Stomach smooth muscle (tissue), 2 donors: Measurements from ENCODE around the gene BIK.

Experiments used
- H3K27ac ChIP-seq: one replicate; pipeline ENCODE4 v1.7.0; 2013; ENCODE audit warnings: mild to moderate bottlenecking, low read length, inconsistent platforms
- H3K27me3 ChIP-seq, 2 donors: one replicate each; pipeline ENCODE4 v1.7.0; 2013; ENCODE audit warnings: low read length in 2 of 2; ENCODE audit not compliant: insufficient read depth in 2 of 2, control insufficient read depth in 1 of 2
- H3K36me3 ChIP-seq, 2 donors: one replicate each; pipeline ENCODE4 v1.7.0; 2013; ENCODE audit warnings: low read length in 2 of 2; ENCODE audit not compliant: control insufficient read depth in 2 of 2, insufficient read depth in 2 of 2
- H3K4me1 ChIP-seq: one replicate; pipeline ENCODE4 v1.7.0; 2013; ENCODE audit warnings: low read length; ENCODE audit not compliant: control insufficient read depth, insufficient read depth
- H3K4me3 ChIP-seq, 2 donors: one replicate each; pipeline ENCODE4 v1.7.0; 2013; ENCODE audit warnings: low read length in 2 of 2
- H3K9ac ChIP-seq, 2 donors: one replicate each; pipeline ENCODE4 v1.7.0; 2013; ENCODE audit warnings: low read length in 2 of 2, mild to moderate bottlenecking in 1 of 2
- H3K9me3 ChIP-seq, 2 donors: one replicate each; pipeline ENCODE4 v1.7.0; 2013; ENCODE audit warnings: low read length in 2 of 2; ENCODE audit not compliant: control insufficient read depth in 2 of 2
- donor health status: healthy.
- donor health status: Pancreatic carcinoma.

The BIK gene, protein sequence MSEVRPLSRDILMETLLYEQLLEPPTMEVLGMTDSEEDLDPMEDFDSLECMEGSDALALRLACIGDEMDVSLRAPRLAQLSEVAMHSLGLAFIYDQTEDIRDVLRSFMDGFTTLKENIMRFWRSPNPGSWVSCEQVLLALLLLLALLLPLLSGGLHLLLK

DNA sequence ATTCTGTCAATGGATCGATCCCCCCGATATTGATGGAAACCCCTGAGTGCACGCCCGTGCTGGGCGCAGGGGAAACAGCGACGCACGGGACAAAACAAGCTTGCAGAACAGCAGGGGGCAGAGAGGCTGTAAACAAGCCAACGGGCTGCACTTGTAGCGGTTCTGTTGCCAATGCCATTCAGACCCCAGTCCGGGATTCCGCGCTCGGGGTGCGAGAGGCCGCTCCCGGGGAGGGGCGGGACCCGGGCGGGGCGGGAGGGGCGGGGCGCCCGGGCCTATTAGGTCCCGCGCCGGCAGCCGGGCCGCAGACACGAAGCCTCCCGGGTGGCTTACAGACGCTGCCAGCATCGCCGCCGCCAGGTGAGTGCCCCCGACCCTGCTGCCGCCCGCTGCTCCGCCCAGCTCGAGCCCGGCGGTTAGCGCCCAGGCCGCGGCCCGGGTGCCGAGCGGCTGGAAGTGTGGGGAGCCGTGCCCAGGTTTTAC is at the start of gene BIK:
Gene BIK (plus strand): TSS at position 307 of the 483 bp plus-strand sequence. CDS start 13,273 bp downstream, outside the sequence.
- no peaks in the 10 kb centered on the region for H3K9me3 ChIP-seq
- H3K27ac ChIP-seq: no peak within 1 kb of the TSS
- H3K4me1 ChIP-seq: peaks cover 14% of the 10 kb centered on the region
- H3K36me3 ChIP-seq: no peaks in the 10 kb centered on the region
- H3K9ac ChIP-seq: no peak within 1 kb of the TSS
- H3K4me3 ChIP-seq: peak within 1 kb of the TSS; percentile 33 to 72
- H3K27me3 ChIP-seq: peaks cover 21 to 33% of the 10 kb centered on the region in 2 donors

DNA sequence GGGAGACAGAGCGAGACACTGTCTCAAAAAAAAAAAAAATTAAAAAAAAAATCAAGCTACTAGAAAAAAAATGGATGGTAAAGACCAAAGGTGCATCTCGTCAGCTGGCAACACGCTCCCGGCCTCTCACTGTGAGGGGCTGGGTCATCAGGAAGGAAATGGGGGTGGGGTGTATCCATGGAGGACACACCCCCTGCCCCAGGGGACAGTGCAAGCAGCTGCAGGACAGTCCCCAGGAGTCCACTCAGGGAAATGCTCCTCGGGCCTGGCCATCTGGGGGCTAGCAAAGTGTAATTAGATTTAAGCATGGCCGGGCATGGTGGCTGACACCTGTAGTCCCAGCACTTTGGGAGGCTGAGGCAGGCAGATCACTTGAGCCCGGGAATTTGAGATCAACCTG is 44.4 kb upstream of the BIK start:
- Histone ChIP-seq H3K4me1 (no peaks in the 10 kb centered on the region), H3K9ac (no peak overlapping the region), H3K9me3 (no peaks in the 10 kb centered on the region), H3K27me3 (no peaks in the 10 kb centered on the region), H3K36me3 (peaks cover 8 to 19% of the 10 kb centered on the region in 2 donors), H3K27ac (no peak overlapping the region), H3K4me3 (no peak overlapping the region)

DNA sequence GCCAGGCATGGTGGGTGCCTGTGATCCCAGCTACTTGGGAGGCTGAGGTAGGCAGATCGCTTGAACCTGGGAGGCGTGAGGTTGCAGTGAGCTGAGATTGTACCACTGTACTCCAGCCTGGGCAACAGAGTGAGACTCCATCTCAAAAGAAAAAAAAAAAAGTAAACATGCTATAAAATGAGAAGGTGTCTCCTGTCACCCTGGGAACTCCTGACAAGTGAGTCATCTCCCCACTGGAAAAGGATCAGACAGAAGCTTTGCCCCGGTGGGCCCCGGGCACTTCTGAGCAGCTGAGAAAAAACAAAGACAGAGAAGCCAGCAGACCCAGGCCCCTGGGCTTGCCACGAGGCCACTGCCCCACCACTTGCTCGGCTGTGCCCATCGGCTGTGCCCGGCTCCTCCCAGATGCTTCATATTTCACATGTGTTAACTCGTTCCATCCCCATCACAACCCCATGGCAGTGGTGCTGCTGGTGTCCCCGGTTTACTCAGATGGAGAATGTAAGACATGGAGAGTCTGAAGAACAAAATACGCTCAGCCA is 43.6 kb upstream of the BIK start:
- H3K36me3 ChIP-seq: peaks cover 5 to 17% of the 10 kb centered on the region in 2 donors
- H3K9ac ChIP-seq: no peak overlapping the region

DNA sequence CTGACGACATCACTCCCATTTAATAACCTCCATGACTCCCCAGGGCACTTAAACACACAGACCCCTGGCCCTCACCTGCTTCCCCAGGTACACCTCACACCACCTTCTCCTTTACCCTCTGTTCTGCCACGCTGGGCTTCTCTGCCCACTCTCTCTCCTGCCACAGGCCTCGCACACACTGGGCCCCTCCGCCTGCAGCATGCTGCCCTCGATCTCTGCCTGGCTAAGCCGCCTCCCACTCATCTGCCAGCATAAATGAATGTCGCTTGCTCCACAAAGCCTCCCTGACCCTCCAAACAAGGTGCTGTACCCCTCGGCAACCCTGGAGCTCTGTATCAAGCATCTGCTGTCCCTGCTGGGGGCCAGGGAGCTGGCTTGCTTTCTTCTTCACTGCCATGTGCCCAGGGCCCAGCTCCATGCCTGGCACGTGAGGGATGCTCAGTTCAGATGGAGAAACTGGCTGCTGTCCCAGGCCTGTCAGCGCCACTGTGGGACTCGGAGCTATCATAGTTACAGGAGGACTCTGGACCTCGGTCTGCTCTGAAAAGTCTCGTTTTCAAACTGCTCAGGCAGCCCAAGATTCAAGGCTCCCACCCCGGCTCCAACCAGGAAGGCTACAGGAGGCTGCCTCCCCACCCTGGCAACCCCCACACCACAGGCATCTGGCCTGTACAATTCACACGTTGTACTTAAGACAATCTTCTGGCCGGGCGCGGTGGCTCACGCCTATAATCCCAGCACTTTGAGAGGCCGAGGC is 33.3 kb upstream of the BIK start:
- Histone ChIP-seq H3K27me3 (no peaks in the 10 kb centered on the region), H3K4me1 (no peaks in the 10 kb centered on the region), H3K27ac (no peak overlapping the region), H3K4me3 (no peak overlapping the region), H3K9me3 (no peaks in the 10 kb centered on the region), H3K9ac (no peak overlapping the region), H3K36me3 (peaks cover 0 to 2% of the 10 kb centered on the region in 2 donors)

More for the DNA sequence above, 43.6 kb upstream of the BIK start:
- Histone ChIP-seq H3K4me1 (no peaks in the 10 kb centered on the region), H3K4me3 (no peak overlapping the region), H3K9me3 (no peaks in the 10 kb centered on the region), H3K27ac (no peak overlapping the region), H3K27me3 (no peaks in the 10 kb centered on the region)

DNA sequence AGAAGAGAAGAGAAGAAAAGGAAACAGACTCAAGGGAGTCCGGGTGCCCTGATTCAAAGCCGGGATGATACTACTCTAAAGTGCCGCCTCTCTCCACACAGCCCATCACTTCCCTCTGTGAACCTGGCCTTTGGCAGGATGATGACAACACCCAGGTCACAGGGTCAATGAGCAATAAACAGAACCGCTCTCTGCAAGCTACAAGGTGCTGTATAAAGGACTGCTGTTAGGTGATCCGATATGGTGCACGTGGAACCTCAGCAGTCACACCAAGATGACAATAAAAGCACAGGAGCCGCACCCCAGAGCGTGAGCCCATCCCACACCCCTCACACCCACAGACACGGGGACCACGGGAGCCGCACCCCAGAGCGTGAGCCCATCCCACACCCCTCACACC is 32.0 kb upstream of the BIK start:
- Histone ChIP-seq H3K36me3 (peaks cover 0 to 2% of the 10 kb centered on the region in 2 donors), H3K27ac (no peak overlapping the region), H3K4me3 (no peak overlapping the region), H3K4me1 (no peaks in the 10 kb centered on the region), H3K9me3 (no peaks in the 10 kb centered on the region), H3K9ac (no peak overlapping the region), H3K27me3 (no peaks in the 10 kb centered on the region)

DNA sequence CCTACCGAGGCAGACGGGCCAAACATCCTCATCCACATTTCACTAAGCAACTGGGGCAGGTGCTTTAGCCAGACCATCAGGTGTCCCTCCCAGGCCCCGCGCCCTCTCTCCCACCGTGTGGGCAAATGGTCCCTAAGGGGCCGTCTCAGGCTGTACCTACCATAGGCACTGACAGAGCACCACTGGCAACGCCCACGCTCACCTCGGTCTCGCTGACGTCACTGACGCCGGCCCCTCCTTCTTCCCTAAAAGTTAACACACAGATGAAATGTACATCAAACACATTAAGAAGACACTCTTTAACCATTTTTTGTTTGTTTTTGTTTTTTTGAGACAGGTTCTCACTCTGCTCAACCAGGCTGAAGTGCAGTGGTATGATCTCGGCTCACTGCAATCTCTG is 30.8 kb upstream of the BIK start:
- Histone ChIP-seq H3K4me3 (no peak overlapping the region), H3K36me3 (peaks cover 0 to 2% of the 10 kb centered on the region in 2 donors), H3K4me1 (no peaks in the 10 kb centered on the region), H3K27ac (no peak overlapping the region), H3K27me3 (no peaks in the 10 kb centered on the region), H3K9me3 (no peaks in the 10 kb centered on the region), H3K9ac (no peak overlapping the region)

DNA sequence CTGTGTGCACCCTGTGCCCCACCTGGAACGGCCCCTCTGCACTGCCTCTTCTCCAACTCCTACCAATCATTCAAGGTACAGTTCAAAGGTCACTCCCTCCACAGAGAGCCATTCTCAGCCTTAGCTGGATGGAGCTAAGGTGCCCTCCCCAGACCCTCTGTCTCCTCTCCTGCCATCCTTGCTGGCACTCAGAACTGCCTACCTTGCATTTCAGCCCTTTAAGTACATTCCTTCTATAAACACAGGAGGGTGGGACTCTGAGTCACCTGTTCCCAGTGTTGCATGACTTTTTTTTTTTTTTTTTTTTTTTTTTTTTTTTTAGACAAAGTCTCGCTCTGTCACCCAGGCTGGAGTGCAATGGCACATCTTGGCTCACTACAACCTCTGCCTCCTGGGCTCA is 29.9 kb upstream of the BIK start:
- Histone ChIP-seq H3K27me3 (no peaks in the 10 kb centered on the region), H3K9ac (no peak overlapping the region), H3K36me3 (no peaks in the 10 kb centered on the region), H3K27ac (no peak overlapping the region), H3K4me3 (no peak overlapping the region), H3K9me3 (no peaks in the 10 kb centered on the region), H3K4me1 (no peaks in the 10 kb centered on the region)

DNA sequence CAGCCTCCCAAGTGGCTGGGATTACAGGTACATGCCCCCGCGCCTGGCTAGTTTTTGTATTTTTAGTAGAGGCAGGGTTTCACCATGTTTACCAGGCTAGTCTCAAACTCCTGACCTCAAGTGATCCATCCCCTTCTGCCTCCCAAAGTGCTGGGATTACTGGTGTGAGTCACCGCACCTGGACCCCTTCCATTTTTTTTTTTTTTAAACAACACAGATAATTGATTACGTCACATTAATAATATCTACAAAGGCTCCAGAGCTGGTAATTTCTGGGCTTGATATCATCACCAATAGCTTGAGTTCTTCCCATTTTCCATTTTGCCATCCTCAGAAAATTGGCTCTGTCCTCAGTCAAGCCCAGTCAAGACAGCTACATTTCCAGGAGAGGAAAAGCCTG is 28.6 kb upstream of the BIK start:
- no peak overlapping the region for H3K4me3 ChIP-seq
- H3K27me3 ChIP-seq: no peaks in the 10 kb centered on the region
- no peaks in the 10 kb centered on the region for H3K36me3 ChIP-seq
- H3K9ac ChIP-seq: no peak overlapping the region
- no peaks in the 10 kb centered on the region for H3K4me1 ChIP-seq
- H3K9me3 ChIP-seq: no peaks in the 10 kb centered on the region
- H3K27ac ChIP-seq: no peak overlapping the region

DNA sequence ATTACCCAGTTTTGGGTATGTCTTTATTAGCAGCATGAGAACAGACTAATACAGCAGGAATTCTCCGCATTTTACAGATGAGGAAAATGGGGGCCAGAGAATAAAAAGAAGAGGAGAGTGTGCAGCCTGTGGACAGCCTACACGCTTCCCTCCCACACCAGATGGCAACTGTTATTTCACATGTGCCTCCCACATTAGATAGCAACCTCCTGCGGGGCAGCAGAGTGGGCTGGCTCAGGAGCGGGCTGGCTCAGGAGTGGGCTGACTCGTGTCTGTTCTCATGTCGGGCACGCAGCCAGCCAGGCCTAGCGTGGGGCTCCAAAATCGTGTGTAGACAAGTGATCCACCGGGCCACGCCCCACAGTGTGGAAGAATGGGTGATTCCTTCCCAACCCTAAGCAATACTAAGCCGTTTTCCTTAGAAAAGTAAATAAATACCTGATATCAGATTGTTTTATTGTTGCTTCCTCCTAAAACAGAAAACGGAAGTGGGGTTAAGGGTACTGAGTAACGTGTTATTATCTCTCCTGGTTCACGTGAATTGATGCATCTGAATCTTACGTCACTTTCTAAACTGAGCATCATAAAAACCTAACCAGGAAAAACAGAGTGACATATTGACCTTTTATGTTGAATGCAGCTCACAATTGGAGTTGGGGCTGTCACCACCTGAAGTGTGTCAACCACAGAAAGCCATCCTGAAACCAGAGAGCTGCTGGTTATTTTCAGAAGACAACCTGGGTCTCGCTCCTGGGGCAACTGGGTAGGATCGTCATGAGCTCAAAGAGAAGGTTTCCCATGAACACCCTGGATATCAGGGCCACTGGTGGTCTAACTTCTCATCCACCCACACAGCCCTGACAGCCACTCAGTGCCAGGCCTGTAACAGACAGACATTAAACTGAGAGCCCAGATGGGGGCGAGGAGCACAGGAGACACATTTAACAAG is 24.6 kb upstream of the BIK start:
- H3K27me3 ChIP-seq: no peaks in the 10 kb centered on the region
- no peak overlapping the region for H3K27ac ChIP-seq
- H3K9ac ChIP-seq: no peak overlapping the region
- no peaks in the 10 kb centered on the region for H3K36me3 ChIP-seq
- no peaks in the 10 kb centered on the region for H3K9me3 ChIP-seq
- peaks cover 9% of the 10 kb centered on the region for H3K4me1 ChIP-seq
- H3K4me3 ChIP-seq: no peak overlapping the region

DNA sequence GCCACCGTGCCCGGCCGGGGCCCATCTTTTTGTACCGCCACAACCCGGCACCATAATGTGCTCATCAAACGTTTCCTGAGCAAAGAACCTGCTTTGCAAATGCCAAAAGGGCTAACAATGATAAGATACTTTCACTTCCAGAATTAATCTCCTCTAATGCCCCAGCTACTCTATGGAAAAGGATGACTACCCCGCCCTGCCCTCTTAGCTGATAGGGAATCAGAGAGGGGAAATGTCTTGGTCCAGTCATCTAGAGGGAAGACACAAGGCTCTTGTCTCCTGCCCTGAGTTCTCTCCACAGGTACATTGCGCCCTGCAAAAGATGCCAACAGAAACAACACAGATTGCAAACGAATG is 21.9 kb upstream of the BIK start:
- Histone ChIP-seq H3K27me3 (no peaks in the 10 kb centered on the region), H3K27ac (no peak overlapping the region), H3K36me3 (no peaks in the 10 kb centered on the region), H3K4me3 (peak overlapping the region; percentile 93), H3K9me3 (no peaks in the 10 kb centered on the region), H3K4me1 (peaks cover 9% of the 10 kb centered on the region), H3K9ac (peak overlapping the region; percentile 51 to 55)
